Retina (tissue), 1 donor: ENCODE measurements around the gene BGN.

Experiments
- DNase-seq: peaks from one replicate; pipeline ENCODE4 v3.0.0-alpha.2; 2016

Gene BGN

DNA sequence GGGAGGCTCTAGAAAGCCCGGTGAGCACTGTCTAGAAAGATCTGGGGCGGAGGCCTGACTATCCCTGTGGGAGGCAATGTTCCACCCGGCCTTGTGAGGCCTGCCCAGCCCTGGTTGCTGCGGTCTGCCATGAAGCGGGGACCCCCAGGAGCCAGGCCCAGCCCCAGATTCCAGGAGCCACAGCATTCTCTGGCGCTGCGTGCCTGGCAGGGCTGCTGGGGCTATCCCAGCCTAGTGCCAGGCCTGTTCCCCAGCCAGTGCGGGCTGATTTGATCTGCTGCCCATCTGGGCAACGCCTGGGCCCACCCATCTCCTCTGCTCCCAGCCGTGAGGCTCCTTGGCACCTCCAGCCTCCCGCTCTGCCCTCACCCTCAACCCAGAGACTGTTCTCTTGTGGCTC is 42.3 kb downstream of the BGN start:
- no peak for DNase-seq

DNA sequence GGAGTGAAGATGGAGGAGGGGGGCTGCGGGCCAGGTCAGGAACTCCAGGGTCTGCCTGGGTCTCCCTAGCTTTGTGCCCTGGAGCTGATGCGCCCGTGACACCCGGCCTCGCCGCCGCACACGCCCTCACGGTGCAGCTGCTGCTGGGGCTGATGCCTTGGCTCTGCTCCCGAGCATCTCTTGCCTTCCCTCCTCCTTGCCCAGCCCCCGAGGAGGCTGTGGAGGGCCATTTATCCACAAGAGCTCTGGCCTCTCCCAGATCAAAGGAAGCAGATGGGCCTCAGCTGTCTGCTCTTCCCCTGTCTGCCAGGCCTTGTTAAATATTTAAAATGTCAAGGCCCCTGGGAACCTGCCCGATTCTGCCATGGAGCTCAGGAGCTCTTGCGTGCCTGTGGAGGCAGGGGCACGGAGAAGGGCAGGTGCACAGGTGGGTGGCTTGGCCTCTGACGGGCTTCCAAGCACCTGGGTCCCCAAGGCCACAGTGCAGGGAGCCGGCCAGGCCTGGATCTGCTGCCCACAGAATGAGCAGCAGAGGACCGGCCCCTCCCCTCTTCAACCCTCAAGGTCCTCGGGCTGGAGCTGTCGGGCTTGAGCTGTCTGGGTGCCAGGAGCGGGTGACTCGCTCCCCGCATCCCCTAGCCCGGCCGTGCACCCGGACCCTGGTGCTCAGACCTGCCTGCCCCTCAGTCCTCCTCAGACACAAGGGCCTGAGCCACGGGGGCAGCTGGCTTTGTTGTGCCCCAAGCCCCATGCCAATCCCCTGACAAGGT is 42.9 kb downstream of the BGN start:
- peak; percentile 56 for DNase-seq

DNA sequence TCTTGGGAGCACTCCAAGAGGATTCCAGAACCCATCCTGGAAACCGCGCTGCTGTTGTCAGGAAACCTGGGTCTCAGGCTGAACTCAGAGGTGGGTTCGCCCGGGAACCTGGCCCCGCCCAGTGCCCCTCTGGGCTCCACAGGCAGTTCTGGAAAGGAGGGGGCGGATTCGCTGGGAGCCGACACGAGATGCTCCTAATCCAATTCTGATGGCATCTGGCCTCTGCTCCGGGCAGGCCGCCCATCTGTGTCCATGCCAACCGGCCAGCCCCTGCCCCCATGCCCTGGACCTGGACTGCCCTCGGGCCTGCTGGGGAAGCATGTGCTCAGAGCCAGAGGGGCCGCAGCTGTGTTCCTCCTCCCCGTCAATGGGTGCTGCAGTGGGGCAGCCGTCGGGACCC is 43.6 kb downstream of the BGN start:
- no peak for DNase-seq

DNA sequence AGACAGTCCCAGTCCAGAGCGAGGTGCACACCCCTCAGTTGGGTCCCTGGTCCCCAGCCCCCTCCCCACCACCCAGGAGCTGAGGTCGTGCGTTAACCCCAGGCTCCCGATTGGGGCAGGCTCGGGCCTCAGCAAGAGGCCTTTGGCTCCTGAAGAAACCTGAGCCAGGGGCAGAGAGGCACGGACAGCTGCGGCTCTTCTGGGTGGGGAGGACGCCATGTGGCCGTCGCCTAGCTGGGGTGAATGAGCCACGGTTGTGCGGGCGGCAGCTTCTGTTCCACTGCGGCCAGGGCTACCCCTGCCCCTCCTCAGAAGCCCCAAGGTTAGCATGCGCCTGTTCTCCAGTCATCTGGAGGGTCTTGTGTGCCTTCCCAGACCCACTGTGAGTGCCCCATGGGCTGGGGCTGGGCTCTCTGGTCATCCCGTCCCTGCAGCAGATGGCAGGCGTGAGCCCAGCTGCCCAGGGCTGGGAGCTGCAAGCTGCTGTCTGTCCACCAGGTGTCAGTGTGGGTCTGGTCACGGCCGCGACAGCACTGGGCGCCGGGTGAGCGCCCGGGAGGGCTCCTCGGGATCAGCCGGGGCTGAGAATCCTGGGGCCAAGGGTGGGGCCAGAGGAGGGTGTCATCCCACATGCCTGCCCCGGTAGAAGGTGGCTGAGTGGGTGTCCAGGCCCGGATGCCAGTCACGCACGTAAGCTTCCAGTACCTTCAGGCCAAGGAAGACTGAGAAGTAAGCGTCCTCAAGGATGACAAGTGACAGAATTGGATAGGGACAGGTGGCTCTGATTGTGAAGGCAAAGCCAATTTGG is 44.6 kb downstream of the BGN start:
- DNase-seq = peak; percentile 83

DNA sequence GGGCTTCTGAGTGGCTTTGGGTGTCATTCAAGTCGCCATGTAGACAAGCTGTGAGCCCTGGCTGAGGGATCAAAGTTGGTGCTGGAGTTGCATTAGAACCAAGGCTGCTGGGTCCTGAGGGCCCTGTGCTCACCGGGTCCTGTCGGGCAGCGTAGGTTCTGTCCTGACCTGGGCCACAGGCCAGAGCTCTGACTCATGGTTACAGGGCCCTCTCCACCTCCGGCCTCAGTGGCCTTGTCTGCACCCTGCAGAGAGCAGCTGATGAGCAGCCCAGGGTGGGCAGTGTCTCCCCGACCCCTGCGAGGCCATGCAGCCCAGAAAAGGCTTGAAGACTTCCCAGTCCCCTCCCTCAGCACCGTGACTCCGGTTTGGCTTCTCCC is 45.2 kb downstream of the BGN start:
- DNase-seq = no peak

DNA sequence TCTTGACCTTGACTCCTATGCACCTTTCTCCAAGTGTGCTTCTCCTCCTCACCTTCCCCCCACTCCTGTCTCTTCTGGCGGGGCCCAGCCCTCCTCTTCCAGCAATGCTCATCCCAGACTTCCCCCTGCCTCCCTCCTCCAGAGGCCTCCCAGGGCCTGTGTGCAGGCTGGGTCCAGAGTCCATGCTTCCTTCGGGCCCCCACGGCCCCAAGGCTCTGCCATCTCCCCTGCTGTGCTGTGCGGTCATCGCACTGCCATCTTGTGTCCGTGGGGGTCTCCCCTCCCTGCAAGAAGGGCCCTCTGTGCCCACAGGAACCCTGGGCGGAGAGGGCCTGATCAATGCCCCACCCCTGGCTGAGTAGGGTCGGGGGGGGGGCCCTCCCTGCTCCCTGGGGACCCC is 49.9 kb downstream of the BGN start:
- no peak for DNase-seq

DNA sequence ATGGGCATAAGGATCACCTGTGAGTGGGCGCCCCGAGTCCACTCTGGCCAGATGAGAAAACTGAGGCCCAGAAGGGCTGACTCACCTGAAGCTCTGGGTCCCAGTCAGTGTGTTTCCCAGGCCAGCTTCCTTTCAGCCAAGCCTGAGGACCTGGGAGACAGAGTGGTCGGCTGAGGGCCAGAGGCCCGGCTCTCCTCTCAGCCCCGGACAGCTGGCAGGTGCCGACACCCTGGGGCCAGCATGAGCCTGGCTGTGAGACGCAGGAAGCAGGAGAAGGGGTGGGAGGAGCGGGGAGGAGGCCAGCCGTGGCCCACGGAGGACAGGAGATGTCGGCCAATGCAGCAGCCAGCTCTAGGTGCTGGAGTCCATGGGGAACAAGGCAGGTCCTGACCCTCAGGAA is 51.6 kb downstream of the BGN start:
- no peak for DNase-seq

DNA sequence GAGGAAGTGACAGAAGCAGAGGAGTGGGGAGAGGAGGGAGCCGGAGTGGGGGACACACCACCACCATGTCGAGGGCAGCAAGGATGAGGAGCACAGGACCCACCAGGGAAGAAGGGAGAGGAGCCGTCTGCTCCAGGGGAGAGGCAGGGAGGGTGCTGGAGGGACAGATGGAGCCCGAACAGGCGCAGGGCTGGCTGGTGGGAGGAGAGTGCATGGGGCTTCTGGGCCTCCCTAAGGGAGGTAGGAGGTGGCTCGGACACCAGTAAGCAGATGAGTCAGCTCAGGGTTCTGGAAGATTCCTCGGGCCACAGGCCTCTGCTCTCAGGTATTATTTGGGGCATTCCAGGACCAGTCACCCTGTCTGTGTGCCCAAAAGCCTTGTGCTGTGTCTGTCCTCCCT is 52.4 kb downstream of the BGN start:
- no peak for DNase-seq

DNA sequence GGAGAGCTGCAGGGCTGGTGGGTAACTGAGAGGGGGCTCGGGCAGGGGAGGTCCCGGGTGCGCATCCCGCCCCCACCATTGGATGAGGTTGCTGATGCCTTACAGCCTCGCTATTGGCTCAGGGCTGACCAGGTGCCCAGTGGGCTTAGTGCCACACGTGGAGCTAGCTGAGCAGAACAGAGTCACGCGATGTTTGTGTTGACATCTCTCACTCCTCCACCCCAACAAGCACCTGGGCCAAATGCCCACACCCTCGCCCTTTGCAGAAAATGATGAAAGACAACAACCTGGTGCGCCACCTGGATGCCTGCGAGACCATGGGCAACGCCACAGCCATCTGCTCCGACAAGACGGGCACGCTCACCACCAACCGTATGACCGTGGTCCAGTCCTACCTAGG is 54.5 kb downstream of the BGN start:
- DNase-seq = no peak

DNA sequence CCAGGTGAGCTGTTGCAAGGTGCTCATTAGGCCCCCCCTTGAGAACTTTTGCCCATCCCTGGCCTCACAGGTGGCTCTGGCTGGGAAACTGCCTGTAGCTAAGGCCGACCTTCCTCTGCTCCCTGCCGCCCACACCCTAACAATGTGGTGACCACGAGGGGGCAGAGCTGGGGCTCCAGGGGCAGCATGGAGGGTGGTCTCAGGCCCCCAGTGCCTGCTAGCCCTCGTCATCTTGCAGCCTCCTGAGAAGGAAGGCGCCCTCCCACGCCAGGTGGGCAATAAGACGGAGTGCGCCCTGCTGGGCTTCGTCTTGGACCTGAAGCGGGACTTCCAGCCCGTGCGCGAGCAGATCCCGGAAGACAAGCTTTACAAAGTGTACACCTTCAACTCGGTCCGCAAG is 55.0 kb downstream of the BGN start:
- DNase-seq = no peak

DNA sequence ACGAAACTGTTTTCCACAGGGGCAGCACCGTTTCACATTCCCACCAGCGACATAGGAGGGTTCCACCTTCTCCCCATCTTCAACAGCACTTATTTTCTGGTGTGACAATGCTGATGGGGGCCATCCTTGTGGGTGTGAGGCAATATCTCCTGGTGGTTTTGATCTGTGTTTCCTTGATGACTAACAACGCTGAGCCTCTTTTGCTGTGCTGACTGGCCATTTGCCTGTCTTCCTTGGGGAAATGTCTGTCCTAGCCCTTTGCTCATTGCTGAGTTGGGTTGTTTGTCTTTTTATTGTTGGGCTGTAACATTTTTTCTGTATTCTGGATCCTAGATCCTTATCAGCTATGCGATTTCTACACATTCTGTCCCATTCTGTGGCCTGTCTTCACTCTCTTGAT is 56.4 kb downstream of the BGN start:
- no peak for DNase-seq

DNA sequence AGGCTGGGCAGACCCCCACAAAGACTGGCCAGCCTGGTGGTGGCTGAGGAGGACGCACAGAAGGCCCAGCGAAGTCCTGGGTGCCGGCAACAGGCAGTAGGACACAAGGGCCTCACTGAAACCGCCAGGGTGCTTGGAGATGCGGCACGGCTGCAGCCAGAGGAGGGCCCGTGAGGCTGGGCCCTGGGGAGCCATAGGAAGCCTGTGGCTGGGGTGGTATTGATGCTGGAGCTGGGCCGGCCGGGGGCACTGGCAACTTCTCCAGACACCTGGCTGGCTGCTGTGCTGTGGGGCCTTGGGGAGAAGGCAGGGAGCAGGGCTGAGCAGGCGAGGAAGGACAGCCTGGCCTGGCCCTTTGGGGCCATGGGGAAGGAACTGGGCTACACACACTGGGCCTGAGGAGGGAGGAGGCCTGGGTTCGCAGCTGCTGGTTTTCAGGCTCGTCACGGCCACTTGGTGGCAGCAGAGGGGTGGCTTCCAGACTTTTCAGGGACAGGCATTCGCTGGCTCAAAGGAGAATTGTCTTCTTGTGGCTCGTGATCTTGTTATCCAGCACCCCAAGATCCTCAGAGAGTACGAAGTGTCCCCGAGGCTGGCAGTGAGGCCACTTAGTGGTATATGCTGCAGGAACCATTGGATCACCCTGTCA is 59.9 kb downstream of the BGN start:
- DNase-seq = peak; percentile 74

DNA sequence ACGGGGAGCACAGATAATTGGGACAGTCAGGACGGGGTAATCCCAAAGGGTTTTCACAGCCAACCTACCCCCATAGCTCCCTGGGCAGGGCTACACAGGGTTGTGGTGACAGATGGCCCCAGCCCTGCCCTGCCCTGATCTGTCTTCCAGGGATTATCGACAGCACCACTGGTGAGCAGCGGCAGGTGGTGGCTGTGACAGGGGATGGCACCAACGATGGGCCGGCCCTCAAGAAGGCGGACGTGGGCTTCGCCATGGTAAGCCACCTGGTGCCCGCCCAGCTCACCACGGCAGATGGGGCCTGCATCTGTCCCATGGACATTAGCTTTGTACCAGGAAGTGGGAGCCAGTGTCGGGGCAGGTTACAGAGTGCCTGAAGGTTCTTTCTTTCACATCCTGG is 62.0 kb downstream of the BGN start:
- no peak for DNase-seq

DNA sequence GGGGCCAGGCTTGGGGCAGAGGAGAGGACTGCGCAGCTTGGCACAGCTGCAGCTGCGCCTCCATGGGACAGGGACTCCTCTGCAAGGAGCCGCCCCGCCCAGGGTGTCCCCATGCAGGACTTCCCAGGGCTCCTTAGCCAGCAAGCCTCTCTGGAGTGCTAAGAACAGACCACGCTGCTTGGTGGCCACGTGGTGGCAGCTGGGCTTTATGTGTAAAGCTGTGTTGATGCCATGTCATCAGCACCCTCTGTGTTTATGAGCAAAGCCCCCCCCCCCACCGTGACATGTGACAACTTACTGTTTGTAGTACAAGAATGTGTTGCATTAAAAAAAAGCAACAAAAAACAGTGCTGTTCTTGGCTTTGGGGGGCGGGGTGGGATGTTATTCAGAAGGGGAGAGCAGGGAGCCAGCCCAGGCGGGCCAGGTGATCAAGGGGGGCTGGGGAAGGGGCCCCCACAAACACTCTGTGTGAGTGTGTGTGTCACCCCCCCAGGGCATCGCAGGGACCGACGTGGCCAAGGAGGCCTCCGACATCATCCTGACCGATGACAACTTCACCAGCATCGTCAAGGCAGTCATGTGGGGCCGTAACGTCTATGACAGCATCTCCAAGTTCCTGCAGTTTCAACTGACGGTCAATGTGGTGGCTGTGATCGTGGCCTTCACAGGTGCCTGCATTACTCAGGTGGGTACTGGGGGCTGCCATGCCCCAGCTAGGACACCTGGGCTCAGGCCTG is 63.0 kb downstream of the BGN start:
- DNase-seq = no peak
